C1 segment of cervical spinal cord (tissue), 14 donors: ENCODE data around the gene TMEM253.

ENCODE experiments used
- DNase-seq, 14 donors: peaks; one replicate each; lab custom pipeline; 2025; lab: John Stamatoyannopoulos, UW

The TMEM253 gene

GRCh38 chr14:21070610-21071224 lies 30.1 kb upstream of the TMEM253 start:
- DNase-seq: peak in 12 of 14 donors; percentile 39 to 78 (median 71)

- peak in 13 of 14 donors; percentile 44 to 88 (median 74) for DNase-seq
Observed at GRCh38 chr14:21071225-21072030, 29.4 kb upstream of the TMEM253 start.

DNA sequence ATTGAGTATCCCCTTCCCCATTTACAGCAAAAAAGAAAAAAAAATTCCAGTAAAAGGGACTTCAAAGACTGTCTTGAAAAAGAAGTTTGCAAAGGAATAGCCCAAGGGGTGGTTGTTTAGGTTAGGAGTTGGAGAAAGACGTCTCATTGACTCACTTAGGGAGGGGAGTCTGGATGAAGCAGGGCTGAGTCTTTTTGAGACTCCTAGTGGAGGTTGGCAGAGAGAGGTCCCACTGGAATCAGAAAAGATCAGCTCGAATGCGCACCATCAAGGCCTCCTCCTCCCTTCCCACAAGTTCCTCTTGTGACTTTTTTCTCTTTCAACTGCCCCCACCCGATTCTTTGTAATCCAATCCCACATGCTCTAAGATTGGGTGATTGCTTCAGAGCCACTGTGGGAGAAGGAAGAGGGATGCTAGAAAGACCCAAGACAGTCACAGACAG lies 28.8 kb upstream of the TMEM253 start:
- DNase-seq: peak in 5 of 14 donors; percentile 9 to 42 (median 16)

- DNase-seq: peak in 1 of 14 donors; percentile 12
Observed at GRCh38 chr14:21072781-21073339, 28.0 kb upstream of the TMEM253 start.

DNA sequence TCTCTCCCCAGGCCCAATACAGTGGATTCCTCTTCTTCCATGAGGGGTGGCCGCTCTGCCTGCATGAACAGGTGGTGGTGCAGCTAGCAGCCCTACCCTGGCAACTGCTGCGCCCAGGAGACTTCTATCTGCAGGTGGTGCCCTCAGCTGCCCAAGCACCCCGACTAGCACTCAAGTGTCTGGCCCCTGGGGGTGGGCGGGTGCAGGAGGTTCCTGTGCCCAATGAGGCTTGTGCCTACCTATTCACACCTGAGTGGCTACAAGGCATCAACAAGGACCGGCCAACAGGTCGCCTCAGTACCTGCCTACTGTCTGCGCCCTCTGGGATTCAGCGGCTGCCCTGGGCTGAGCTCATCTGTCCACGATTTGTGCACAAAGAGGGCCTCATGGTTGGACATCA lies 26.9 kb upstream of the TMEM253 start:
- DNase-seq: no peak

DNA sequence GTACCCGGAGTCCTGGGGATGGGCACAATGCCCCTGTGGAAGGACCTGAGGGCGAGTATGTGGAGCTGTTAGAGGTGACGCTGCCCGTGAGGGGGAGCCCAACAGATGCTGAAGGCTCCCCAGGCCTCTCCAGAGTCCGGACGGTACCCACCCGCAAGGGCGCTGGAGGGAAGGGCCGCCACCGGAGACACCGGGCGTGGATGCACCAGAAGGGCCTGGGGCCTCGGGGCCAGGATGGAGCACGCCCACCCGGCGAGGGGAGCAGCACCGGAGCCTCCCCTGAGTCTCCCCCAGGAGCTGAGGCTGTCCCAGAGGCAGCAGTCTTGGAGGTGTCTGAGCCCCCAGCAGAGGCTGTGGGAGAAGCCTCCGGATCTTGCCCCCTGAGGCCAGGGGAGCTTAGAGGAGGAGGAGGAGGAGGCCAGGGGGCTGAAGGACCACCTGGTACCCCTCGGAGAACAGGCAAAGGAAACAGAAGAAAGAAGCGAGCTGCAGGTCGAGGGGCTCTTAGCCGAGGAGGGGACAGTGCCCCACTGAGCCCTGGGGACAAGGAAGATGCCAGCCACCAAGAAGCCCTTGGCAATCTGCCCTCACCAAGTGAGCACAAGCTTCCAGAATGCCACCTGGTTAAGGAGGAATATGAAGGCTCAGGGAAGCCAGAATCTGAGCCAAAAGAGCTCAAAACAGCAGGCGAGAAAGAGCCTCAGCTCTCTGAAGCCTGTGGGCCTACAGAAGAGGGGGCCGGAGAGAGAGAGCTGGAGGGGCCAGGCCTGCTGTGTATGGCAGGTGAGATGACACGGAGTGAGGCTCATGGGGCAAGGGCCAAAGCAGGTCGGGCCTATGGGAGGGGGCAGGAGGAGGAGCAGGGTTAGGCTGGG lies 26.2 kb upstream of the TMEM253 start:
- peak in 1 of 14 donors; percentile 46 for DNase-seq

- no peak for DNase-seq
Observed at GRCh38 chr14:21075719-21076437, 25.0 kb upstream of the TMEM253 start.

- DNase-seq: no peak
Observed at GRCh38 chr14:21077672-21078071, 23.2 kb upstream of the TMEM253 start.

GRCh38 chr14:21078287-21078686 lies 22.6 kb upstream of the TMEM253 start:
- DNase-seq: no peak

- DNase-seq: no peak
Observed at GRCh38 chr14:21078726-21079125, 22.1 kb upstream of the TMEM253 start.

- no peak for DNase-seq
Observed at GRCh38 chr14:21081521-21082142, 19.2 kb upstream of the TMEM253 start.

DNA sequence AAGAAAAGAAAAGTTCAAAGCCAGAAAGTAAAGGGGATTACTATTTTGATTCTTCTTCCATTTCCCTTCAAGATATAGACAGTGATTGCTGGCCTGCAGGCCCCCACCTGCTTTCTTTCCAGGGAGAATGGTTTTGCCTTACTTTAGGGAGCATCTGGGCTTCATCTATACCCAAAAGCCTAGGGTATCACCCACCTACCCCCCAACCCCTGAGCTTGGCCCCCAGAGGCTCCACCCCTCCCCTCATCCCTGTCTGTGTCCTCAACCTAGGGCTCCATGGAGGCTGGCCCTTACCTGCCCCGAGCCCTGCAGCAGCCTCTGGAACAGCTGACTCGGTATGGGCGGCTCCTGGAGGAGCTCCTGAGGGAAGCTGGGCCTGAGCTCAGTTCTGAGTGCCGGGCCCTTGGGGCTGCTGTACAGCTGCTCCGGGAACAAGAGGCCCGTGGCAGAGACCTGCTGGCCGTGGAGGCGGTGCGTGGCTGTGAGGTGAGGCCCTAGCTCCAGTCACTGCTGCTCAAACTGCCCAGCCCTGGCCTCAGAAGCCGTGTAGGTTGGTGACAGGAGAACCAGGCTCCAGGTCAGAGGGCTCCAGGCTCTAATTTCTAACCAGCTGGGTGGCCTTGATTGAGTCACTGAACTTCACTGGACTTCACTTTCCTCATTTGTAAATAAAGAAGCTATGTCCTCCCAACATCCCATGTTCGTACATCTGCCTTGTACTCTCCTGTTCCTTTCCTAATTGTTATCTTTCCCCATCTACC lies 17.1 kb upstream of the TMEM253 start:
- DNase-seq: no peak

GRCh38 chr14:21084396-21084795 lies 16.5 kb upstream of the TMEM253 start:
- no peak for DNase-seq

DNA sequence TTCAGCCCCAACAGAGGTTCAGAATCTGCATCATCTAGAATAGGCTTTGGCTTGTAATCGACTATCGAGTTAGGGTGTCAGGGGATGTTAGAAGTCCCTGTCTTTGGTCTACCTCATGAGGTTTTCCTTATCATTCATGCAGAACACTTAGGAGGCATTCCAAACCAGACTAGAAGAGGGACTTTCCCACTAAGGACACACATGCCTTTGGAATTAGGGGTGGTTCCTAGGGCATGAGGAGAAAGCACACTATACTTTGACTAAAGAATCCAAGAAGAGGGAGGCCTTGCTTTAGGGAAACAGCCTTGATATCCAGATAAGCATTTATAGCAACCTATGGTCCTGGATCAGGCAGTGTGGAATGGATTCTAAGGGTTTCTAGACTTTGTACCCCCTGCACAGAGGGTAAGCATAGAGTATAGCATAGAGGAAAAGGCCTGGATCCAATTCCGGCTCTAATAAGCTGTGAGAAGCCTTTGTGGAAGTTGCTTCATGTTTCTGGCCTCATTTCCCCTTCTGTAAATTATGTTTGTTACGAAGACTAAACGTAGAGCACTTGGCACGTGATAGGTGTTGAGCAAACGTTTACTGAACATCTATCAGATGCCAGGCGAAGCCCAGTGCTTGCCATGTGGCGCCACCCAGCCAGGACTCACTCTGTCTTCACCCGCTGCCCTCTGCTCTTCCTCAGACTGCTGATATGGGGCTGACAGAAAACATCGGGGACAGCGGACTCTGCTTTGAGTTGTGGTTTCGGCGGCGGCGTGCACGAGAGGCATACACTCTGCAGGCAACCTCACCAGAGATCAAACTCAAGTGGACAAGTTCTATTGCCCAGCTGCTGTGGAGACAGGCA lies 15.6 kb upstream of the TMEM253 start:
- DNase-seq: no peak

GRCh38 chr14:21086908-21087293 lies 14.0 kb upstream of the TMEM253 start:
- DNase-seq: no peak

- DNase-seq: peak in 6 of 14 donors; percentile 15 to 81 (median 24)
Observed at GRCh38 chr14:21087294-21088091, 13.4 kb upstream of the TMEM253 start.

- no peak for DNase-seq
Observed at GRCh38 chr14:21088687-21089086, 12.2 kb upstream of the TMEM253 start.

- no peak for DNase-seq
Observed at GRCh38 chr14:21089271-21089670, 11.6 kb upstream of the TMEM253 start.
